SW 1271 (cell line): ENCODE measurements around the gene SLC35E4.
A peak's percentile ranks its signal among the peaks of the same experiment; 100 is the strongest.

Experiments
- DNase-seq, 2 experiments: peaks; one replicate each; lab custom pipeline; 2025; lab: John Stamatoyannopoulos, UW

SLC35E4 gene

GRCh38 chr22:30691204-30691603 is 55.6 kb downstream of the SLC35E4 start:
- DNase-seq, result no peak

GRCh38 chr22:30694171-30694639 is 58.6 kb downstream of the SLC35E4 start:
- peak in 1 of 2 experiments; percentile 61 for DNase-seq

GRCh38 chr22:30694640-30695350 is 59.2 kb downstream of the SLC35E4 start, which contains the start of gene OSBP2:
Gene OSBP2, plus strand, starts transcription at chr22:30694874. Its CDS starts 36 bp downstream, at chr22:30694910.
- no peak for DNase-seq

- no peak for DNase-seq
These were observed 59.8 kb downstream of the SLC35E4 start for GRCh38 chr22:30695351-30695851.

GRCh38 chr22:30695871-30696655 is 60.5 kb downstream of the SLC35E4 start:
- DNase-seq, result no peak
